ENCODE measurements around the gene SLC16A5.

SLC16A5 gene

GRCh38 chr17:75063201-75063600 lies 24.6 kb upstream of the SLC16A5 start:
- Histone ChIP-seq H3K27me3 (ENCODE audit: insufficient read depth, low read depth, severe bottlenecking) (no peaks in the 10 kb centered on the region), H3K4me3 (ENCODE audit: low read depth, low read length) (no peak overlapping the region), H3K9me3 (ENCODE audit: severe bottlenecking) (no peaks in the 10 kb centered on the region), H3K36me3 (peaks cover 45% of the 10 kb centered on the region), H3K27ac (no peak overlapping the region)
- DNase-seq, result no peak
- no peak for TF ChIP-seq CTCF (IDR thresholded peaks at IDR 0.05; ENCODE audit: low read depth, low read length)

- no peaks in the 10 kb centered on the region for H3K27me3 ChIP-seq (ENCODE audit: insufficient read depth, low read depth, severe bottlenecking)
- no peak overlapping the region for H3K27ac ChIP-seq
- TF ChIP-seq CTCF (IDR thresholded peaks at IDR 0.05; ENCODE audit: low read depth, low read length), result no peak
- DNase-seq, result no peak
- peaks cover 43% of the 10 kb centered on the region for H3K36me3 ChIP-seq
- no peak overlapping the region for H3K4me3 ChIP-seq (ENCODE audit: low read depth, low read length)
- H3K9me3 ChIP-seq (ENCODE audit: severe bottlenecking), result no peaks in the 10 kb centered on the region
These were observed 24.1 kb upstream of the SLC16A5 start for GRCh38 chr17:75063626-75064025.

- TF ChIP-seq CTCF (IDR thresholded peaks at IDR 0.05; ENCODE audit: low read depth, low read length), result no peak
- Histone ChIP-seq H3K4me3 (ENCODE audit: low read depth, low read length) (no peak overlapping the region), H3K9me3 (ENCODE audit: severe bottlenecking) (no peaks in the 10 kb centered on the region), H3K36me3 (peaks cover 43% of the 10 kb centered on the region), H3K27me3 (ENCODE audit: insufficient read depth, low read depth, severe bottlenecking) (no peaks in the 10 kb centered on the region), H3K27ac (no peak overlapping the region)
- DNase-seq, result no peak
These were observed 23.7 kb upstream of the SLC16A5 start for GRCh38 chr17:75064040-75064439.

- no peak for DNase-seq
- peaks cover 40% of the 10 kb centered on the region for H3K36me3 ChIP-seq
- no peaks in the 10 kb centered on the region for H3K9me3 ChIP-seq (ENCODE audit: severe bottlenecking)
- H3K4me3 ChIP-seq (ENCODE audit: low read depth, low read length), result no peak overlapping the region
- no peaks in the 10 kb centered on the region for H3K27me3 ChIP-seq (ENCODE audit: insufficient read depth, low read depth, severe bottlenecking)
- TF ChIP-seq CTCF (IDR thresholded peaks at IDR 0.05; ENCODE audit: low read depth, low read length), result no peak
- H3K27ac ChIP-seq, result no peak overlapping the region
These were observed 23.3 kb upstream of the SLC16A5 start for GRCh38 chr17:75064460-75064859.

GRCh38 chr17:75064867-75065561 lies 22.7 kb upstream of the SLC16A5 start:
- Histone ChIP-seq H3K4me3 (ENCODE audit: low read depth, low read length) (no peak overlapping the region), H3K27ac (no peak overlapping the region), H3K9me3 (ENCODE audit: severe bottlenecking) (no peaks in the 10 kb centered on the region), H3K36me3 (peaks cover 39% of the 10 kb centered on the region), H3K27me3 (ENCODE audit: insufficient read depth, low read depth, severe bottlenecking) (no peaks in the 10 kb centered on the region)
- no peak for TF ChIP-seq CTCF (IDR thresholded peaks at IDR 0.05; ENCODE audit: low read depth, low read length)
- DNase-seq, result no peak
